ENCODE measurements around the gene TBC1D3I.
"Not testable (repeated sequence)": the region's sequence is repeated elsewhere in the genome, so short reads cannot be mapped to it uniquely, and the experiment has no call there.

DNA sequence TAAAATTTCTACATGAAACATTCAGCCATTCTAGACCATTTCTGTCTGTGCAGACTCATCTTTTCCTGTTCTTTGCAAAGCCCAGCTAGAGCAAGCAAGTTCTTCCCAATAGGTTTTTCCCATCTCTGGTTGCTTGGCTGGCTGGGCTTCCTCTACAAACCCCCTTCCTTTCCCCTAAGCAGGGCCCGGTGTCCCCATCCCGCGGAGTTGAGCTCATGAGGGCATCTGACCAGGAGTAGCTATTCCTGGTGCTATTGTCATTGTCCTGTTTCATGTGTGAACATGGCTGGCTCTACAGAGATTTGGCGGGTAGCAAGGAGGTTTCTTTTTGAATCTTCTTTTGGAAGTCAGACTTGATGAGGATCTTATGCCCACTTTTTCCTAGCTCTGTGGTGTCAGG is 22.3 kb downstream of the TBC1D3I start:
- TF ChIP-seq CTCF (conservative IDR thresholded peaks at IDR 0.05 in 1 of 2, IDR thresholded peaks at IDR 0.05 in 1 of 2; ENCODE audit: extremely low read depth in 1 of 2, insufficient read depth in 1 of 2, low read depth in 1 of 2, low read length in 2 of 2); EZH2 (IDR thresholded peaks at IDR 0.05; ENCODE audit: borderline replicate concordance, low read length): not testable (repeated sequence)

All from mammary epithelial cell (primary cell).